WTC11 (cell line): ENCODE data around the gene GPC4.

ENCODE experiments used
- CTCF ChIP-seq: fragments of 200-600 bp; IDR thresholded peaks from 2 replicates; pipeline ENCODE4 v1.8.0; 2022; ENCODE audit warnings: antibody characterized with exemption
- ERG ChIP-seq: fragments of 250-450 bp; sonication (Bioruptor Pico); IDR thresholded peaks from 2 replicates; pipeline ENCODE4 v1.8.0; 2021; ENCODE audit warnings: mild to moderate bottlenecking
- FOXP1 ChIP-seq: sonication (generic); formaldehyde crosslinking; IDR thresholded peaks from 2 replicates; pipeline ENCODE4 v1.8.0; 2022; ENCODE audit warnings: missing genetic modification reagents, mild to moderate bottlenecking, moderate library complexity, borderline replicate concordance
- JUN ChIP-seq: sonication (generic); formaldehyde crosslinking; IDR thresholded peaks from 2 replicates; pipeline ENCODE4 v1.8.0; 2023; ENCODE audit warnings: mild to moderate bottlenecking, missing genetic modification reagents
- NFYB ChIP-seq: sonication (generic); formaldehyde crosslinking; conservative IDR thresholded peaks from 2 replicates; pipeline ENCODE4 v1.8.0; 2022; ENCODE audit warnings: low read depth, missing genetic modification reagents
- NR1H2 ChIP-seq: sonication (generic); formaldehyde crosslinking; IDR thresholded peaks from 2 replicates; pipeline ENCODE4 v1.9.0; 2021; ENCODE audit warnings: mild to moderate bottlenecking, moderate library complexity, missing genetic modification reagents
- ZNF121 ChIP-seq: sonication (generic); formaldehyde crosslinking; IDR thresholded peaks from 2 replicates; pipeline ENCODE4 v1.8.0; 2023; ENCODE audit warnings: missing genetic modification reagents
- ZNF232 ChIP-seq: sonication (generic); formaldehyde crosslinking; IDR thresholded peaks from 2 replicates; pipeline ENCODE4 v1.8.0; 2022; ENCODE audit warnings: mild to moderate bottlenecking, missing genetic modification reagents
- ZNF396 ChIP-seq: fragments of 250-450 bp; sonication (Bioruptor Pico); IDR thresholded peaks from 2 replicates; pipeline ENCODE4 v1.8.0; 2021; ENCODE audit warnings: mild to moderate bottlenecking, moderate library complexity, borderline replicate concordance
- TF ChIP-seq, protein P1 (sequence below): sonication (generic); formaldehyde crosslinking; IDR thresholded peaks from 2 replicates; pipeline ENCODE4 v1.8.0; 2022; ENCODE audit warnings: mild to moderate bottlenecking, missing genetic modification reagents
- TF ChIP-seq, protein P2 (sequence below): sonication (generic); formaldehyde crosslinking; IDR thresholded peaks from 2 replicates; pipeline ENCODE4 v1.8.0; 2022; ENCODE audit warnings: mild to moderate bottlenecking, missing genetic modification reagents

DNA sequence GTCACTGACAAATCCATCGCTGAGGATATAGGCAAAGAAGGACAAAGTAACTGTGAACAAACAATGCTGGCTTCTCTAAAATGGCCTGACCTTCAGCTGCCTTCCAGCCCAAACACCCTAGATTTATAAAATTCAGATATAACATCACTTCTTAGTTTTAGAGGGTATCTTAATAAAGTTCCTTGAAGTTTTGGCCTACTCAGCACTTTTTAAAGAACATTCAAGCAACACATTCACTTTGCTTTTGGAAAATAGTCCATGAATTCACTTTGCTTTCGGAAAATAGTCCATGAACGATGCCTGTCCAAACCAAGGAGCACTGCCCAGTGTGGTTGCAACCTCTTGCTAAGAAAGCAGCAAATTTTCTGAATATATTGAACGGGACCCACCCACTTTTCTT is 142.1 kb downstream of the GPC4 start:
- TF ChIP-seq CTCF (no peak), ERG (CRISPR knock-in tag) (no peak), NR1H2 (CRISPR knock-in tag) (no peak), NFYB (CRISPR knock-in tag) (no peak), JUN (CRISPR knock-in tag) (no peak), FOXP1 (CRISPR knock-in tag) (no peak), ZNF232 (CRISPR knock-in tag) (no peak), ZNF396 (CRISPR knock-in tag) (no peak), ZNF121 (CRISPR knock-in tag) (no peak)
- TF ChIP-seq, protein P1, sequence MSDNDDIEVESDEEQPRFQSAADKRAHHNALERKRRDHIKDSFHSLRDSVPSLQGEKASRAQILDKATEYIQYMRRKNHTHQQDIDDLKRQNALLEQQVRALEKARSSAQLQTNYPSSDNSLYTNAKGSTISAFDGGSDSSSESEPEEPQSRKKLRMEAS (CRISPR knock-in tag) = no peak
- TF ChIP-seq, protein P2, sequence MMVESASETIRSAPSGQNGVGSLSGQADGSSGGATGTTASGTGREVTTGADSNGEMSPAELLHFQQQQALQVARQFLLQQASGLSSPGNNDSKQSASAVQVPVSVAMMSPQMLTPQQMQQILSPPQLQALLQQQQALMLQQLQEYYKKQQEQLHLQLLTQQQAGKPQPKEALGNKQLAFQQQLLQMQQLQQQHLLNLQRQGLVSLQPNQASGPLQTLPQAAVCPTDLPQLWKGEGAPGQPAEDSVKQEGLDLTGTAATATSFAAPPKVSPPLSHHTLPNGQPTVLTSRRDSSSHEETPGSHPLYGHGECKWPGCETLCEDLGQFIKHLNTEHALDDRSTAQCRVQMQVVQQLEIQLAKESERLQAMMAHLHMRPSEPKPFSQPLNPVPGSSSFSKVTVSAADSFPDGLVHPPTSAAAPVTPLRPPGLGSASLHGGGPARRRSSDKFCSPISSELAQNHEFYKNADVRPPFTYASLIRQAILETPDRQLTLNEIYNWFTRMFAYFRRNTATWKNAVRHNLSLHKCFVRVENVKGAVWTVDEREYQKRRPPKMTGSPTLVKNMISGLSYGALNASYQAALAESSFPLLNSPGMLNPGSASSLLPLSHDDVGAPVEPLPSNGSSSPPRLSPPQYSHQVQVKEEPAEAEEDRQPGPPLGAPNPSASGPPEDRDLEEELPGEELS (CRISPR knock-in tag) = no peak
